Liver (tissue), 9 donors: ENCODE results near the gene ZEB1. TPM values are rescaled to one million over a fixed set of nuclear protein-coding genes. Genes with fewer than 3 reads are reported as not detected.

Experiments used
- DNase-seq: peaks from one replicate; pipeline ENCODE4 v3.0.0-alpha.2; 2017; ENCODE audit warnings: low spot score
- H3K27ac ChIP-seq, 2 donors: one replicate each; pipeline ENCODE4 v1.7.0; 2013; ENCODE audit warnings: inconsistent platforms in 2 of 2, low read length in 2 of 2, control low read depth in 1 of 2, low read depth in 1 of 2, mild to moderate bottlenecking in 1 of 2
- H3K27me3 ChIP-seq, 4 donors: one replicate each; pipeline versions ENCODE4 v1.6.1 to v1.7.0; 2013; ENCODE audit warnings: low read length in 3 of 4, inconsistent platforms in 1 of 4, mild to moderate bottlenecking in 1 of 4, moderate library complexity in 1 of 4; ENCODE audit not compliant: control insufficient read depth in 4 of 4, insufficient read depth in 4 of 4
- H3K36me3 ChIP-seq, 4 donors: one replicate each; pipeline versions ENCODE4 v1.6.1 to v1.7.0; 2013; ENCODE audit warnings: low read length in 3 of 4, mild to moderate bottlenecking in 3 of 4, low read depth in 1 of 4, moderate library complexity in 1 of 4; ENCODE audit not compliant: control insufficient read depth in 4 of 4, insufficient read depth in 3 of 4
- H3K4me1 ChIP-seq, 4 donors: one replicate each; pipeline versions ENCODE4 v1.6.1 to v1.7.0; 2013; ENCODE audit warnings: low read length in 3 of 4, mild to moderate bottlenecking in 3 of 4, moderate library complexity in 1 of 4; ENCODE audit not compliant: control insufficient read depth in 4 of 4, insufficient read depth in 4 of 4
- H3K4me3 ChIP-seq, 3 donors: one replicate each; pipeline versions ENCODE4 v1.6.1 to v1.7.0; 2013; ENCODE audit warnings: low read length in 3 of 3, control low read depth in 1 of 3, low read depth in 1 of 3, mild to moderate bottlenecking in 1 of 3
- H3K9ac ChIP-seq, 2 donors: one replicate each; pipeline ENCODE4 v1.7.0; 2013; ENCODE audit warnings: low read length in 2 of 2, mild to moderate bottlenecking in 2 of 2, moderate library complexity in 2 of 2, control low read depth in 1 of 2, low read depth in 1 of 2
- H3K9me3 ChIP-seq, 4 donors: one replicate each; pipeline versions ENCODE4 v1.6.1 to v1.7.0; 2013; ENCODE audit warnings: low read length in 3 of 4; ENCODE audit not compliant: control insufficient read depth in 4 of 4
- CTCF ChIP-seq: fragments of 150-350 bp; IDR thresholded peaks from 2 replicates; pipeline ENCODE4 v1.5.1; 2017; ENCODE audit warnings: improper control_type of control experiment, low read depth, low read length; ENCODE audit not compliant: missing input control
- FOXA2 ChIP-seq: IDR thresholded peaks from 2 replicates; pipeline ENCODE4 v1.6.1; 2016; ENCODE audit warnings: antibody characterized with exemption
- GABPA ChIP-seq, 2 donors: IDR thresholded peaks in 1 of 2; conservative IDR thresholded peaks in 1 of 2; 2 replicates each; pipeline ENCODE4 v1.6.1; 2016; ENCODE audit warnings: antibody characterized with exemption in 2 of 2, mild to moderate bottlenecking in 1 of 2, moderate library complexity in 1 of 2
- HNF4A ChIP-seq, 2 donors: conservative IDR thresholded peaks; 2 replicates each; pipeline ENCODE4 v1.6.1; 2016; ENCODE audit warnings: antibody characterized with exemption in 2 of 2, mild to moderate bottlenecking in 2 of 2
- HNF4G ChIP-seq: IDR thresholded peaks from 2 replicates; pipeline ENCODE4 v1.6.1; 2016; ENCODE audit warnings: antibody characterized with exemption
- JUND ChIP-seq, 2 donors: IDR thresholded peaks; 2 replicates each; pipeline ENCODE4 v1.6.1; 2016; ENCODE audit warnings: antibody characterized with exemption in 2 of 2
- NR2F2 ChIP-seq: IDR thresholded peaks from 2 replicates; pipeline ENCODE4 v1.6.1; 2016; ENCODE audit warnings: antibody characterized with exemption
- RAD21 ChIP-seq, 2 donors: IDR thresholded peaks; 2 replicates each; pipeline ENCODE4 v1.6.1; 2016; ENCODE audit warnings: antibody characterized with exemption in 2 of 2, mild to moderate bottlenecking in 2 of 2
- RXRA ChIP-seq, 2 donors: IDR thresholded peaks; 2 replicates each; pipeline ENCODE4 v1.6.1; 2017 to 2018; ENCODE audit warnings: antibody characterized with exemption in 2 of 2, mild to moderate bottlenecking in 1 of 2
- SP1 ChIP-seq: IDR thresholded peaks from 2 replicates; pipeline ENCODE4 v1.6.1; 2018; ENCODE audit warnings: antibody characterized with exemption, mild to moderate bottlenecking
- YY1 ChIP-seq: IDR thresholded peaks from 2 replicates; pipeline ENCODE4 v1.6.1; 2016; ENCODE audit warnings: antibody characterized with exemption, mild to moderate bottlenecking
- ZBTB33 ChIP-seq: IDR thresholded peaks from 2 replicates; pipeline ENCODE4 v1.6.1; 2016; ENCODE audit warnings: antibody characterized with exemption
- WGBS: extraction: QIAGEN DNeasy Blood & Tissue Kit; methylation state at CpG from one replicate; pipeline ENCODE4 v1.1.7; 2013; 5-methylcytosine and 5-hydroxymethylcytosine counted together
- polyA plus RNA-seq, 2 donors: library from polyadenylated mRNA; stranded (reverse) in 1 of 2; unstranded in 1 of 2; fragments of 200-250 nt in 1 of 2; fragments of >200 nt in 1 of 2; fragmentation: Nextera tagmentation in 1 of 2; extraction: Ambion mirVana in 1 of 2; gene quantifications; one replicate each; pipeline versions ENCODE4 v1.2.1 to v1.2.3, GENCODE V29; 2013 to 2015
- total RNA-seq, 2 donors: library from RNA; depleted of rRNA; stranded (reverse); fragments of >200 nt; gene quantifications; one replicate each; pipeline ENCODE4 v1.2.3, GENCODE V29; 2014
- TF ChIP-seq, protein P1 (sequence below): IDR thresholded peaks from 2 replicates; pipeline ENCODE4 v1.6.1; 2016; ENCODE audit warnings: antibody characterized with exemption, mild to moderate bottlenecking
- TF ChIP-seq, protein P2 (sequence below): IDR thresholded peaks from 2 replicates; pipeline ENCODE4 v1.6.1; 2016; ENCODE audit warnings: antibody characterized with exemption
- donor health status: healthy.
- donor health status: healthy.
- donor health status: healthy.
- donor health status: healthy.
- donor health status: healthy.

Gene ZEB1
- total and polyA plus RNA-seq, 4 donors: 3.2 to 19.6 (median 6.5) TPM

GRCh38 chr10:31294558-31294957 lies 24.5 kb upstream of the ZEB1 start:
- Histone ChIP-seq H3K36me3 (no peaks in the 10 kb centered on the region), H3K27me3 (no peaks in the 10 kb centered on the region), H3K9me3 (no peaks in the 10 kb centered on the region), H3K4me1 (no peaks in the 10 kb centered on the region), H3K4me3 (no peak overlapping the region), H3K9ac (no peak overlapping the region), H3K27ac (no peak overlapping the region)
- no peak for DNase-seq
- 95% methylated on average over 3 of the region's 3 CpGs for WGBS
- TF ChIP-seq NR2F2 (no peak), JUND (IDR thresholded peaks at IDR 0.05) (no peak), YY1 (no peak), CTCF (no peak), SP1 (no peak), HNF4A (conservative IDR thresholded peaks at IDR 0.05) (no peak), ZBTB33 (no peak), HNF4G (no peak), RAD21 (IDR thresholded peaks at IDR 0.05) (no peak), RXRA (IDR thresholded peaks at IDR 0.05) (no peak), GABPA (IDR thresholded peaks at IDR 0.05 in 1 of 2, conservative IDR thresholded peaks at IDR 0.05 in 1 of 2) (no peak), FOXA2 (no peak)
- TF ChIP-seq, protein P1, sequence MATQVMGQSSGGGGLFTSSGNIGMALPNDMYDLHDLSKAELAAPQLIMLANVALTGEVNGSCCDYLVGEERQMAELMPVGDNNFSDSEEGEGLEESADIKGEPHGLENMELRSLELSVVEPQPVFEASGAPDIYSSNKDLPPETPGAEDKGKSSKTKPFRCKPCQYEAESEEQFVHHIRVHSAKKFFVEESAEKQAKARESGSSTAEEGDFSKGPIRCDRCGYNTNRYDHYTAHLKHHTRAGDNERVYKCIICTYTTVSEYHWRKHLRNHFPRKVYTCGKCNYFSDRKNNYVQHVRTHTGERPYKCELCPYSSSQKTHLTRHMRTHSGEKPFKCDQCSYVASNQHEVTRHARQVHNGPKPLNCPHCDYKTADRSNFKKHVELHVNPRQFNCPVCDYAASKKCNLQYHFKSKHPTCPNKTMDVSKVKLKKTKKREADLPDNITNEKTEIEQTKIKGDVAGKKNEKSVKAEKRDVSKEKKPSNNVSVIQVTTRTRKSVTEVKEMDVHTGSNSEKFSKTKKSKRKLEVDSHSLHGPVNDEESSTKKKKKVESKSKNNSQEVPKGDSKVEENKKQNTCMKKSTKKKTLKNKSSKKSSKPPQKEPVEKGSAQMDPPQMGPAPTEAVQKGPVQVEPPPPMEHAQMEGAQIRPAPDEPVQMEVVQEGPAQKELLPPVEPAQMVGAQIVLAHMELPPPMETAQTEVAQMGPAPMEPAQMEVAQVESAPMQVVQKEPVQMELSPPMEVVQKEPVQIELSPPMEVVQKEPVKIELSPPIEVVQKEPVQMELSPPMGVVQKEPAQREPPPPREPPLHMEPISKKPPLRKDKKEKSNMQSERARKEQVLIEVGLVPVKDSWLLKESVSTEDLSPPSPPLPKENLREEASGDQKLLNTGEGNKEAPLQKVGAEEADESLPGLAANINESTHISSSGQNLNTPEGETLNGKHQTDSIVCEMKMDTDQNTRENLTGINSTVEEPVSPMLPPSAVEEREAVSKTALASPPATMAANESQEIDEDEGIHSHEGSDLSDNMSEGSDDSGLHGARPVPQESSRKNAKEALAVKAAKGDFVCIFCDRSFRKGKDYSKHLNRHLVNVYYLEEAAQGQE: no peak
- TF ChIP-seq, protein P2, sequence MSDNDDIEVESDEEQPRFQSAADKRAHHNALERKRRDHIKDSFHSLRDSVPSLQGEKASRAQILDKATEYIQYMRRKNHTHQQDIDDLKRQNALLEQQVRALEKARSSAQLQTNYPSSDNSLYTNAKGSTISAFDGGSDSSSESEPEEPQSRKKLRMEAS: no peak

- Histone ChIP-seq H3K36me3 (no peaks in the 10 kb centered on the region), H3K9ac (no peak overlapping the region), H3K27ac (no peak overlapping the region), H3K27me3 (no peaks in the 10 kb centered on the region), H3K4me1 (no peaks in the 10 kb centered on the region), H3K9me3 (no peaks in the 10 kb centered on the region), H3K4me3 (no peak overlapping the region)
- DNase-seq: no peak
- 78% methylated on average over 1 of the region's 1 CpG for WGBS
- TF ChIP-seq ZBTB33: no peak
Measured at GRCh38 chr10:31296754-31297153, 22.3 kb upstream of the ZEB1 start.
